Thyroid gland (tissue), 4 donors: Measurements from ENCODE around the gene IFT88. TPM values are rescaled to one million over a fixed set of nuclear protein-coding genes. Genes with fewer than 3 reads are reported as not detected.

ENCODE experiments used
- DNase-seq, 2 donors: peaks; one replicate each; pipeline ENCODE4 v3.0.0-alpha.2; 2019
- H3K27ac ChIP-seq, 3 donors: fragments of 200-600 bp; sonication (generic); 1 replicate in 2 of 3; 2 replicates in 1 of 3; pipeline ENCODE4 v1.5.1; 2016 to 2019; ENCODE audit warnings: mild to moderate bottlenecking in 1 of 3, moderate library complexity in 1 of 3
- H3K27me3 ChIP-seq: fragments of 200-600 bp; sonication (generic); one replicate; pipeline ENCODE4 v1.5.1; 2019
- H3K36me3 ChIP-seq, 2 donors: fragments of 200-600 bp; sonication (generic); one replicate each; pipeline ENCODE4 v1.5.1; 2016 to 2019
- H3K4me1 ChIP-seq, 2 donors: fragments of 200-600 bp; sonication (generic); one replicate each; pipeline ENCODE4 v1.5.1; 2017 to 2019
- H3K4me3 ChIP-seq, 3 donors: fragments of 200-600 bp; sonication (generic); replicated peaks in 1 of 3; 1 replicate in 2 of 3; 2 replicates in 1 of 3; pipeline ENCODE4 v1.5.1; 2016; ENCODE audit warnings: mild to moderate bottlenecking in 1 of 3
- H3K9me3 ChIP-seq: fragments of 200-600 bp; sonication (generic); one replicate; pipeline ENCODE4 v1.5.1; 2017
- POLR2A ChIP-seq, 2 donors: fragments of 450-650 bp; IDR thresholded peaks; one replicate each; pipeline ENCODE4 v1.6.1; 2017; ENCODE audit warnings: antibody characterized with exemption in 2 of 2, mild to moderate bottlenecking in 2 of 2, moderate library complexity in 1 of 2
- WGBS, 2 donors: methylation state at CpG; one replicate each; pipeline ENCODE4 v1.1.5; 2017; 5-methylcytosine and 5-hydroxymethylcytosine counted together
- intact Hi-C: fragments of 100-400 bp; cut with DNase I; formaldehyde crosslinking; loops from one replicate; pipeline ENCODE4 v1.15.1; 2023
- total RNA-seq, 4 donors: library from RNA; depleted of rRNA; stranded (reverse); fragments of >200 nt; gene quantifications; one replicate each; pipeline ENCODE4 v1.2.3, GENCODE V29; 2016
- TF ChIP-seq, protein P1 (sequence below), 6 experiments: fragments of 200-600 bp in 3 of 6; fragments of 450-650 bp in 3 of 6; sonication (generic) in 3 of 6; IDR thresholded peaks; one replicate each; pipeline ENCODE4 v1.5.1; 2016 to 2019; ENCODE audit warnings: antibody characterized with exemption in 6 of 6, mild to moderate bottlenecking in 2 of 6, inconsistent platforms in 1 of 6, moderate library complexity in 1 of 6

IFT88 gene, protein sequence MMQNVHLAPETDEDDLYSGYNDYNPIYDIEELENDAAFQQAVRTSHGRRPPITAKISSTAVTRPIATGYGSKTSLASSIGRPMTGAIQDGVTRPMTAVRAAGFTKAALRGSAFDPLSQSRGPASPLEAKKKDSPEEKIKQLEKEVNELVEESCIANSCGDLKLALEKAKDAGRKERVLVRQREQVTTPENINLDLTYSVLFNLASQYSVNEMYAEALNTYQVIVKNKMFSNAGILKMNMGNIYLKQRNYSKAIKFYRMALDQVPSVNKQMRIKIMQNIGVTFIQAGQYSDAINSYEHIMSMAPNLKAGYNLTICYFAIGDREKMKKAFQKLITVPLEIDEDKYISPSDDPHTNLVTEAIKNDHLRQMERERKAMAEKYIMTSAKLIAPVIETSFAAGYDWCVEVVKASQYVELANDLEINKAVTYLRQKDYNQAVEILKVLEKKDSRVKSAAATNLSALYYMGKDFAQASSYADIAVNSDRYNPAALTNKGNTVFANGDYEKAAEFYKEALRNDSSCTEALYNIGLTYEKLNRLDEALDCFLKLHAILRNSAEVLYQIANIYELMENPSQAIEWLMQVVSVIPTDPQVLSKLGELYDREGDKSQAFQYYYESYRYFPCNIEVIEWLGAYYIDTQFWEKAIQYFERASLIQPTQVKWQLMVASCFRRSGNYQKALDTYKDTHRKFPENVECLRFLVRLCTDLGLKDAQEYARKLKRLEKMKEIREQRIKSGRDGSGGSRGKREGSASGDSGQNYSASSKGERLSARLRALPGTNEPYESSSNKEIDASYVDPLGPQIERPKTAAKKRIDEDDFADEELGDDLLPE
- total RNA-seq: 10 to 100 TPM; 30.2 to 59.5 (median 42.2) TPM

DNA sequence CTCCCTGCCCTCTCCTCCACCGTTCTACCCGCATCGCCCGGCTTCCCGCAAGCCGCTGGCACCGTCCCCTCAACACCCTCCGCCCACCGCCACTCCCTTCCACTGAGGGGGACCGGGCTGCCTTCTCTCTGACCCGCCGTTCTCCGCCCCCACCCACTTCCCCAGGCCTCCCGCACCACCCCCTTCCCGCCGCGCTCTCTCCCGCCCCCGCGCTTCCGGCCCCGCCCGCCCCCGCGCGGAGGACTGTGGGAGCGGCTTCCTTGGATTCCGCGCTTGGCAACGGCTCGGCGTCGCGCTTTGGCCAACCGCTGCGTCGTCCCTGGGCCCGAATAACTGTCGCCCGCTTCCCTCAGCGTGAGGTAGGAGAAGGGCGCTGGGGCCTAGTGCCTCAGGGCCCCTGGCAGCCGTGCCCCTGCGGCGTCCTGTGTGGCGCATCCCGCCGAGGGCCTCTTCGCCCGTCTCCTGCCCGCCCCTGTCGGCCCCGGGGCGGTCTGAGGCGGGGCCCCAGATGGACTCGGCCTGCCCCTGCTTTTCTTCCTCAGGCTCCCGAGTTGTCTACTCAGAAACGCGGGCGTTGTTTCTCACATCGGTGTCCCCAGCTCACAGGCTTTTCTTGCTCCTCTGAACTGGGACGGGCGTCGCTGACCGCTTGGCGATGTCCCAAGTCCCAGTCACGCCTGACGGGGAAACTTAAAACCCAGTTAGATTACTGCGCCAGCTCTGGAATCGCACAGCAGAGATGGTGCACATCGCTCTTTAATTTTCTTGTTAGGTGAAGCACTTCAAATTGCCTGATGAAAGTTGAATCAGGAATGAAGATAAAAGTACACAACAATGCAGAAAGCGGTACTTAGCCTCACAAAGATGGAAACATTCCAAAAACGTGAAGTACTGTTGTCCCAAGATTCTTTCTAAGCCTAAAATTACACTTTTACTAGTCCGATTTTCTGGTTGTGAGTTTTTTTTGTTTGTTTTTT, at the start of gene IFT88:
Gene IFT88 (plus strand): TSS at position 260 of the 977 bp plus-strand sequence. CDS start 7,229 bp downstream, outside the sequence.
- H3K4me1 ChIP-seq: peaks cover 6 to 7% of the 10 kb centered on the region in 2 donors
- intact Hi-C loops: no loop called here
- 0 to 1% methylated on average over 26 to 49 of the region's 74 CpGs for WGBS, 2 donors
- H3K9me3 ChIP-seq: no peaks in the 10 kb centered on the region
- no peaks in the 10 kb centered on the region for H3K27me3 ChIP-seq
- no peaks in the 10 kb centered on the region for H3K36me3 ChIP-seq
- peak; percentile 94 to 95 for DNase-seq
- peak within 1 kb of the TSS; percentile 85 to 94 (median 89) for H3K27ac ChIP-seq
- TF ChIP-seq, protein P1, sequence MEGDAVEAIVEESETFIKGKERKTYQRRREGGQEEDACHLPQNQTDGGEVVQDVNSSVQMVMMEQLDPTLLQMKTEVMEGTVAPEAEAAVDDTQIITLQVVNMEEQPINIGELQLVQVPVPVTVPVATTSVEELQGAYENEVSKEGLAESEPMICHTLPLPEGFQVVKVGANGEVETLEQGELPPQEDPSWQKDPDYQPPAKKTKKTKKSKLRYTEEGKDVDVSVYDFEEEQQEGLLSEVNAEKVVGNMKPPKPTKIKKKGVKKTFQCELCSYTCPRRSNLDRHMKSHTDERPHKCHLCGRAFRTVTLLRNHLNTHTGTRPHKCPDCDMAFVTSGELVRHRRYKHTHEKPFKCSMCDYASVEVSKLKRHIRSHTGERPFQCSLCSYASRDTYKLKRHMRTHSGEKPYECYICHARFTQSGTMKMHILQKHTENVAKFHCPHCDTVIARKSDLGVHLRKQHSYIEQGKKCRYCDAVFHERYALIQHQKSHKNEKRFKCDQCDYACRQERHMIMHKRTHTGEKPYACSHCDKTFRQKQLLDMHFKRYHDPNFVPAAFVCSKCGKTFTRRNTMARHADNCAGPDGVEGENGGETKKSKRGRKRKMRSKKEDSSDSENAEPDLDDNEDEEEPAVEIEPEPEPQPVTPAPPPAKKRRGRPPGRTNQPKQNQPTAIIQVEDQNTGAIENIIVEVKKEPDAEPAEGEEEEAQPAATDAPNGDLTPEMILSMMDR (IDR thresholded peaks at IDR 0.05): no peak
- TF ChIP-seq POLR2A (IDR thresholded peaks at IDR 0.05): peak; percentile 29 to 78
- H3K4me3 ChIP-seq: peak within 1 kb of the TSS; percentile 15 to 62 (median 47)

GRCh38 chr13:20518660-20519100, 48.3 kb upstream of the IFT88 start:
- Histone ChIP-seq H3K4me3 (no peak overlapping the region), H3K4me1 (no peaks in the 10 kb centered on the region), H3K9me3 (no peaks in the 10 kb centered on the region), H3K27me3 (no peaks in the 10 kb centered on the region), H3K27ac (no peak overlapping the region), H3K36me3 (no peaks in the 10 kb centered on the region)
- no peak for TF ChIP-seq POLR2A (IDR thresholded peaks at IDR 0.05)
- TF ChIP-seq, protein P1 (IDR thresholded peaks at IDR 0.05): no peak
- 79 to 80% methylated on average over 7 of the region's 7 CpGs for WGBS, 2 donors
- intact Hi-C loops: loop anchor here (10.0 kb wide), 1 partner anchor 316 kb away; no protein-coding TSS in a partner anchor
- no peak for DNase-seq

GRCh38 chr13:20519875-20520274, 47.1 kb upstream of the IFT88 start:
- no peak overlapping the region for H3K27ac ChIP-seq

GRCh38 chr13:20521364-20522115, 45.4 kb upstream of the IFT88 start:
- Histone ChIP-seq H3K4me3 (no peak overlapping the region), H3K27me3 (no peaks in the 10 kb centered on the region), H3K36me3 (no peaks in the 10 kb centered on the region), H3K9me3 (no peaks in the 10 kb centered on the region), H3K27ac (no peak overlapping the region), H3K4me1 (peaks cover under 1 to 2% of the 10 kb centered on the region in 2 donors)
- TF ChIP-seq, protein P1 (IDR thresholded peaks at IDR 0.05): no peak
- TF ChIP-seq POLR2A (IDR thresholded peaks at IDR 0.05): no peak
- WGBS, 2 donors: 94 to 97% methylated on average over 5 of the region's 5 CpGs
- intact Hi-C loops: no loop called here
- no peak for DNase-seq

More at GRCh38 chr13:20519875-20520274, 47.1 kb upstream of the IFT88 start:
- no peak for DNase-seq
- H3K4me1 ChIP-seq: no peaks in the 10 kb centered on the region
- intact Hi-C loops: loop anchor here (10.0 kb wide), 1 partner anchor 315 kb away; no protein-coding TSS in a partner anchor
- no peaks in the 10 kb centered on the region for H3K27me3 ChIP-seq
- 83 to 91% methylated on average over 1 of the region's 1 CpG for WGBS, 2 donors
- H3K4me3 ChIP-seq: no peak overlapping the region
- no peaks in the 10 kb centered on the region for H3K9me3 ChIP-seq
- no peaks in the 10 kb centered on the region for H3K36me3 ChIP-seq
- TF ChIP-seq POLR2A (IDR thresholded peaks at IDR 0.05): no peak
- TF ChIP-seq, protein P1 (IDR thresholded peaks at IDR 0.05): no peak
